ENCODE measurements around the gene IRX3.
"Not testable (repeated sequence)": the region's sequence is repeated elsewhere in the genome, so short reads cannot be mapped to it uniquely, and the experiment has no call there.

The IRX3 gene

GRCh38 chr16:54273566-54273965 lies 13.0 kb downstream of the IRX3 start:
- no peak overlapping the region for H3K4me3 ChIP-seq (ENCODE audit: low read length)
- no peak for TF ChIP-seq ZNF274 (IDR thresholded peaks at IDR 0.05; ENCODE audit: low read depth, low read length)

DNA sequence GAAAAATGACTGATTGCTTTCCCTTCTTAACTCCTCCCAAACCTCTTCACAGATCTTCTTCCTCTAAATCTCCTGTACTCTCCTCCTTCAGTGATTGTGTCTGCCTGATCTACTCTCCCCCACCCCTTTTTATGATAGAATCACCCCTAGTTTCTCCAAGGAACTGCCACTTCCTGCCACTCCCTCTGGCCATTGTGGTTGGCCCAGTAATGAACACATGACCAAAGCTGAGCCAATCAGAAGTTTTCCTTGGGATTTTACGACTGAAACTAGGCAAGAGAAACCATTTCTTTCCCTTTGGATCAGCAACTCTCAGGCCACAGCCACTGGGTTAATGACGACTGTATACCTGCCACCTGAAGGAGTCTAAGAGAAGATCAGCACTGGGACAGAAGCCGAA lies 15.9 kb downstream of the IRX3 start:
- H3K4me3 ChIP-seq (ENCODE audit: low read length) = no peak overlapping the region
- TF ChIP-seq ZNF274 (IDR thresholded peaks at IDR 0.05; ENCODE audit: low read depth, low read length) = no peak

DNA sequence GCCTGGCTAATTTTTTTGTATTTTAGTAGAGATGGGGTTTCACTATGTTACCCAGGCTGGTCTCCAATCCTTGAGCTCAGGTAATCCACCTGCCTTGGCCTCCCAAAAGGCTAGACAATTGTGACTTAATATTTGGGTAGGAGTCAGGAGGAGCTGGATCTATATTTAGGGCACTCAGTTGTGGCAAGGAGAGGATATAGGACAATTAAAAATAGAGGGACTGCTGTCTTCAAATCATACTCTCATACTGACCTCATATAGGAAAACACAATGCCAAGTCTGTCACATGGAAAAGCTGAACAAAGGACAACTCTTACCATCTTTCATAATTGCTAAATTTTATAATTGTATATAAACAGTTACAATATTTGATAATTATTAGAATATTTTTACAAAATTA lies 17.1 kb downstream of the IRX3 start:
- TF ChIP-seq ZNF274 (IDR thresholded peaks at IDR 0.05; ENCODE audit: low read depth, low read length) = no peak
- no peak overlapping the region for H3K4me3 ChIP-seq (ENCODE audit: low read length)

GRCh38 chr16:54268766-54269165 lies 17.8 kb downstream of the IRX3 start:
- H3K4me3 ChIP-seq (ENCODE audit: low read length) = no peak overlapping the region

GRCh38 chr16:54268340-54268739 lies 18.2 kb downstream of the IRX3 start:
- TF ChIP-seq ZNF274 (IDR thresholded peaks at IDR 0.05; ENCODE audit: low read depth, low read length) = no peak
- H3K4me3 ChIP-seq (ENCODE audit: low read length) = no peak overlapping the region

More at GRCh38 chr16:54268766-54269165, 17.8 kb downstream of the IRX3 start:
- TF ChIP-seq ZNF274 (IDR thresholded peaks at IDR 0.05; ENCODE audit: low read depth, low read length) = no peak

DNA sequence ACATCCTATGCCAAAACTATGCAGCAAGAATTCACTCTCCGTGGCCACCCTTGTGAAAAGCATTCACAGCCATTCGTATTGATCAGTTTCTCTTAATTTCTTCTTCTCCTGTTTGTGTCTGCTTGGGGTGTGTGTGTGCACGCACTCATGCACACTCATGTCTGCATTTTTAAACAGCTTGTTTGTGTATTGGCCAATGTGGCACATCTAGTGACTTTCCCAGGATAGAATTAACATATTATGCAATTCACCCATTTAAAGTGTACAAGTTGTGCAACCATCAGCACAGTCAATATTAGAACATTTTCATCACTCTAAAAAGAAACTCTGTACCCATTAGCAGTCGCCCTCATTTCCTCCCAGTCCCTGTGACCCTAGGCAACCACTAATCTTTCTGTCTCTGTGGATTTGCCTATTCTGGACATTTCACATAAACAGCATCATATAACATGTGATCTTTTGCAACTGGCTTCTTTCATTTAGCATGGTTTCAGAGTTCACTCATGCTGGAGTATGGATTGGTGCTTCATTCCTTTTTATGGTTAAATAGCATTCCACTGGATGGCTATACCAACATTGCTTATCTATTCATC lies 20.1 kb downstream of the IRX3 start:
- H3K4me3 ChIP-seq (ENCODE audit: low read length) = no peak overlapping the region
- no peak for TF ChIP-seq ZNF274 (IDR thresholded peaks at IDR 0.05; ENCODE audit: low read depth, low read length)

DNA sequence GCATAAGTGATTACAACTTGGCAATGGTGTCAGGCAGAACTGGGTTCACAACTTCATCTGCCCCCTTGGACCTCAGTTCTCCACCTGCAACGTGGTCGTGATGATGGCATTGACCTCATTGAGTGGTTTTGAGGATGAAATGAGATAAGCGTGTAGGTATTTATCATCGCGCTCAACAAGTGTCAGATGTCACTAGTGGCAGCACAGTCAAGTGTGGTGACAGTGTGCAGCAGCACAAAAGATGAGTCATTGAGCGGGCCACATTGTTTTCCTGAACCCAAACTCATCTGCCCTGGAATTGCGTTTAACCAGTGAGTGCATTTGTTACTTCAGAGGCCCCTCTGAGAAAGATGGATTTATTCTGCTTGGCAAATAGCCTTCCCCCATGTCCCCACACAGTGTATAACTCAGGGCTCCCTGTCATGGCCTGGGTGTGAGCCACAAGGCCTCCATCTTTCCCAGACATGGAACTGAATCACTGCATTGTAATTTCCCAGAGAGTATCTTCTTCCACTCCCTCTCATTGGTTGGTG lies 20.9 kb downstream of the IRX3 start:
- no peak overlapping the region for H3K4me3 ChIP-seq (ENCODE audit: low read length)

GRCh38 chr16:54253118-54253517 lies 33.5 kb downstream of the IRX3 start:
- H3K4me3 ChIP-seq (ENCODE audit: low read length) = no peak overlapping the region
- no peak for TF ChIP-seq ZNF274 (IDR thresholded peaks at IDR 0.05; ENCODE audit: low read depth, low read length)

More for the DNA sequence above, 20.9 kb downstream of the IRX3 start:
- TF ChIP-seq ZNF274 (IDR thresholded peaks at IDR 0.05; ENCODE audit: low read depth, low read length) = no peak

DNA sequence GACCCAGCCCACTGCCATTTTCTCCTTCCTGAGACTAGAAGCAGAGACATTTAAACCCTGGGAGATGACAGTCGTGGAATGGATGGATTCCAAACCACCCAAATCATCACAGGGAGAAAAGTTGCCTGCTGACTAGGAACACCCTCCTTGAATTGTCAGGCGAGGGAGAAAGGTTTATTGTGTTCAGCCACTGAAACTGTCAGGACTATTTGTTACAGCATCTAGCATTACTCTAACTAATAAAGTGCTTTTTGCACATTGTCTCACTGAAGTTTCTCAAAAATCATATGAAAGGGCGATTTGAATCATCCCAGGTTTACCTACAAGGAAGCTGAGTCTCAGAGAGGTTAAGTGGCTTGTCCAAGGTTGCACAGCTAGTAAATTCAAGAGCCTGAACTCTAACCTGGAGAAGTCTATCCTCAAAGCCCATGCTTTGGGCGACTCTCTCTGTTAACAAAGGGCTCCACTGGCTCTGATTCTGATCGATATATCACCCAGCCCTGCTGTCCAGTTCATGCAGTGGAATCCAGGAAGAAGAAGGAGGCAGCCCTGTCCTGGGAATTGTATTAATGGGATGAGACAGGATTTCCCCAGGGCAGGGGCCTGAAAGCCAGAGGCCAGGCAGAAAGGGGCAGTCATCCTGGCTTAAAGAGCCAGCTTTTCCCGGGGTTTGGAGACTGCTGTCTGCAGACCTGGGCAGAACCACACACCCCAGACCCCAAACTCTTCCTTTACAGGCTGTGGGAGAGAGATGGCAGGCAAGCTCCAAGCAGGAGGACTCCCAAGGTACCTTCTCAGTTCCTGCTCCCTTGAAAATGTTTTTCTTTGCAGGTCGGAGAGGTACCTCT lies 37.5 kb downstream of the IRX3 start:
- TF ChIP-seq ZNF274 (IDR thresholded peaks at IDR 0.05; ENCODE audit: low read depth, low read length) = no peak
- H3K4me3 ChIP-seq (ENCODE audit: low read length) = no peak overlapping the region

GRCh38 chr16:54247705-54248104 lies 38.9 kb downstream of the IRX3 start:
- H3K4me3 ChIP-seq (ENCODE audit: low read length) = not testable (repeated sequence)

GRCh38 chr16:54246454-54246821 lies 40.1 kb downstream of the IRX3 start:
- TF ChIP-seq ZNF274 (IDR thresholded peaks at IDR 0.05; ENCODE audit: low read depth, low read length) = no peak
- no peak overlapping the region for H3K4me3 ChIP-seq (ENCODE audit: low read length)

DNA sequence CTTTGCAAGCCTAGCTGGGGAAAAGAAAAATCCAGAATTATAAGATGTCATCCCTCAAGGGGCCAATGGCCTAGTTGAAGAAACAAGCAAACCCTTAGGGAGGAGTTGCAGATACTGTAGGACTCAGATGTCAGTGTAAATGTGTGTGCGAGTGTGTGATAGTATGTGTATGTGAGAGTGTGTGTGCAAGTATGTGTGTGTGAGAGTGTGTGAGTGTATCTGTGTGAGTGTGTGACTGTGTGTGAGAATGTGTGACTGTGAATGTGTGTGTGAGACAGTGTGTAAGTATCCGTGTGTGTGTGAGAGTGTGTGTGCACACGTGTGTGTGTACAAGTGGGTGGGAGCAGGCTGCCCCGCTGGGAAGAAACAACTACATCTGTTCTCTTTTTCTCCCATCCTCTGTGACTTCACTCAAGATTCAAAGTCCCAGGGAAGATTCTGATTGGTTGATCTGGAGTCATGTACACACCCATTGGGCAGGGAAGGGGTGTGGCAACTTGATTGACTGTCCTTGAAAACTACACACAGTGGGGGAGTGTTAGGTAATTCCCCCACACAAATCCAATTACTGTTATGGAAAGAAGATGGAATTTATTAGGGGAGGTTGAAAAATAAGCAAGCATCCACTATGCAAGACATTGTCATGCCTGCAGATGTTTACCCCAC lies 40.7 kb downstream of the IRX3 start:
- no peak for TF ChIP-seq ZNF274 (IDR thresholded peaks at IDR 0.05; ENCODE audit: low read depth, low read length)
- H3K4me3 ChIP-seq (ENCODE audit: low read length) = no peak overlapping the region

- TF ChIP-seq ZNF274 (IDR thresholded peaks at IDR 0.05; ENCODE audit: low read depth, low read length) = no peak
- H3K4me3 ChIP-seq (ENCODE audit: low read length) = no peak overlapping the region
Measured at GRCh38 chr16:54244061-54244886, 42.3 kb downstream of the IRX3 start.

GRCh38 chr16:54243202-54243601 lies 43.4 kb downstream of the IRX3 start:
- no peak for TF ChIP-seq ZNF274 (IDR thresholded peaks at IDR 0.05; ENCODE audit: low read depth, low read length)
- no peak overlapping the region for H3K4me3 ChIP-seq (ENCODE audit: low read length)

Measured in GM08714 (cell line).